HEK293T (cell line): ENCODE results near the gene LDHB.
"Not testable (repeated sequence)": the region's sequence is repeated elsewhere in the genome, so short reads cannot be mapped to it uniquely, and the experiment has no call there.

Source experiments
- CTCF ChIA-PET: fragments of 350-600 bp; formaldehyde crosslinking; extraction: SDS; loops from one replicate; lab custom pipeline; 2021; ENCODE audit warnings: antibody characterized with exemption, inconsistent platforms; lab: Yijun Ruan, JAX
- POLR2A ChIA-PET: fragments of 350-600 bp; formaldehyde crosslinking; extraction: SDS; loops from one replicate; lab custom pipeline; 2020; ENCODE audit warnings: antibody characterized with exemption, inconsistent platforms; lab: Yijun Ruan, JAX
- DNase-seq: peaks from one replicate; pipeline ENCODE4 v3.0.0; 2012; ENCODE audit warnings: mixed read lengths; ENCODE audit errors: extremely low spot score
- ARNT ChIP-seq: fragments of 450-650 bp; IDR thresholded peaks from 2 replicates; pipeline ENCODE4 v1.6.1; 2017; ENCODE audit warnings: mild to moderate bottlenecking
- BHLHE40 ChIP-seq: fragments of 450-650 bp; IDR thresholded peaks from 2 replicates; pipeline ENCODE4 v1.6.1; 2016; ENCODE audit warnings: mild to moderate bottlenecking, moderate library complexity, borderline replicate concordance
- CTBP1 ChIP-seq: fragments of 450-650 bp; IDR thresholded peaks from 2 replicates; pipeline ENCODE4 v1.6.1; 2016; ENCODE audit warnings: borderline replicate concordance
- ELF4 ChIP-seq: fragments of 450-650 bp; IDR thresholded peaks from 2 replicates; pipeline ENCODE4 v1.6.1; 2017; ENCODE audit warnings: antibody characterized with exemption
- FOXA1 ChIP-seq: fragments of 450-650 bp; IDR thresholded peaks from 2 replicates; pipeline ENCODE4 v1.6.1; 2016; ENCODE audit warnings: mild to moderate bottlenecking
- FOXK2 ChIP-seq: fragments of 450-650 bp; IDR thresholded peaks from 2 replicates; pipeline ENCODE4 v1.6.1; 2016; ENCODE audit warnings: mild to moderate bottlenecking
- FOXM1 ChIP-seq: fragments of 450-650 bp; IDR thresholded peaks from 2 replicates; pipeline ENCODE4 v1.6.1; 2017; ENCODE audit warnings: mild to moderate bottlenecking, borderline replicate concordance
- HDGF ChIP-seq: fragments of 450-650 bp; IDR thresholded peaks from 2 replicates; pipeline ENCODE4 v1.6.1; 2017; ENCODE audit warnings: antibody characterized with exemption, borderline replicate concordance
- L3MBTL2 ChIP-seq: fragments of 450-650 bp; conservative IDR thresholded peaks from 2 replicates; pipeline ENCODE4 v1.6.1; 2016; ENCODE audit warnings: mild to moderate bottlenecking
- LEF1 ChIP-seq: fragments of 450-650 bp; IDR thresholded peaks from 2 replicates; pipeline ENCODE4 v1.6.1; 2017; ENCODE audit warnings: mild to moderate bottlenecking, borderline replicate concordance
- NFRKB ChIP-seq: fragments of 450-650 bp; IDR thresholded peaks from 2 replicates; pipeline ENCODE4 v1.6.1; 2016; ENCODE audit warnings: mild to moderate bottlenecking, moderate library complexity
- SP1 ChIP-seq: fragments of 450-650 bp; IDR thresholded peaks from 2 replicates; pipeline ENCODE4 v1.6.1; 2017
- SUZ12 ChIP-seq: fragments of 450-650 bp; IDR thresholded peaks from 2 replicates; pipeline ENCODE4 v1.6.1; 2016; ENCODE audit warnings: mild to moderate bottlenecking
- TARDBP ChIP-seq: fragments of 450-650 bp; IDR thresholded peaks from 2 replicates; pipeline ENCODE4 v1.6.1; 2016
- ZNF384 ChIP-seq: fragments of 450-650 bp; IDR thresholded peaks from 2 replicates; pipeline ENCODE4 v1.6.1; 2016
- TF ChIP-seq, protein P1 (sequence below): fragments of 450-650 bp; IDR thresholded peaks from 2 replicates; pipeline ENCODE4 v1.6.1; 2016

LDHB gene

DNA sequence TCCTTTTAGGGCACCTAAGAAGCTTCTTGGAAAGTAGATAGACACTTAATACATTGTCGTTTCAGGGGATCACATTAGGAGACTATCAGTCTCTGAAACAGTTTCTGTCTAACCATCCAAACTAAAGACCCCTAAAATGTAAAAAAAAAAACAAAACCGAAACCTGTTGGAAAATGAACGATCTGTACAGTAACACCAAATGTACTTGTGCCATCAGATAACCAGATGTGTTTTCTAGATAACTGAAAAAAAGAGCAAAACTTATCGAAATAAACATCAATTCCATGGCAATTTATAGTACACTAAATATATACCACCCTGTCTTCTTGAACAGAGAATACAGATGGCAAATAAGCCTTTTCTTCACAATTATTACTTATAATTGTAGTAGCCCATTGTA is 2.1 kb downstream of the LDHB start:
- ChIA-PET CTCF (no interaction called here), POLR2A (no interaction called here)
- DNase-seq, result no peak
- TF ChIP-seq L3MBTL2, result no peak
- TF ChIP-seq LEF1, result no peak
- no peak for TF ChIP-seq SP1
- TF ChIP-seq BHLHE40, result no peak
- no peak for TF ChIP-seq FOXM1
- no peak for TF ChIP-seq CTBP1
- no peak for TF ChIP-seq NFRKB
- TF ChIP-seq, protein P1, sequence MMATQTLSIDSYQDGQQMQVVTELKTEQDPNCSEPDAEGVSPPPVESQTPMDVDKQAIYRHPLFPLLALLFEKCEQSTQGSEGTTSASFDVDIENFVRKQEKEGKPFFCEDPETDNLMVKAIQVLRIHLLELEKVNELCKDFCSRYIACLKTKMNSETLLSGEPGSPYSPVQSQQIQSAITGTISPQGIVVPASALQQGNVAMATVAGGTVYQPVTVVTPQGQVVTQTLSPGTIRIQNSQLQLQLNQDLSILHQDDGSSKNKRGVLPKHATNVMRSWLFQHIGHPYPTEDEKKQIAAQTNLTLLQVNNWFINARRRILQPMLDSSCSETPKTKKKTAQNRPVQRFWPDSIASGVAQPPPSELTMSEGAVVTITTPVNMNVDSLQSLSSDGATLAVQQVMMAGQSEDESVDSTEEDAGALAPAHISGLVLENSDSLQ, result no peak

DNA sequence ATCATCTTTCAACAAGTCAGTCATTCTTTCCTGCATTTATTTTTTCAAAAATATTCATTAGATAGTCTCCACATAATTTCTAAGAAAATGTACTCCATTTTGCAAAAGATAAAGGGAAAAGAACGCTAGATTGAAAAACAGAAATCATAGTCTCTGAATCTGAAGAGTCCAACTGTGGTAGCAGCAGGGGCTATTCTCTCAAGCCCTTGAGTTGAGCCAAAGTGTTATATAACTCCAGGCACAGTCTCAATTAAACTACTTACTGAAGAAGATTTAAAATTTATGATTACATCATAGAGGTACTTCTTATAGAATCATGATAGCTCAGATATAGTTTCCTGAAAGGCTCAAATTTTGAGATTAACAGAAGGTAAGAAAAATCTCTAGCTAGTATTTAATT is 5.8 kb downstream of the LDHB start:
- DNase-seq, result no peak
- CTCF ChIA-PET, result interaction anchor here (1.6 kb wide), 1 partner anchor 29 kb away, joined by 3 read pairs; no protein-coding TSS in a partner anchor
- TF ChIP-seq LEF1, result no peak
- TF ChIP-seq, protein P1, result no peak
- no peak for TF ChIP-seq BHLHE40
- no peak for TF ChIP-seq FOXK2
- TF ChIP-seq HDGF, result no peak
- TF ChIP-seq ZNF384, result no peak
- no peak for TF ChIP-seq ARNT
- no peak for TF ChIP-seq ELF4
- TF ChIP-seq SUZ12, result no peak
- no peak for TF ChIP-seq SP1
- no peak for TF ChIP-seq NFRKB
- no peak for TF ChIP-seq L3MBTL2
- no peak for TF ChIP-seq CTBP1
- no peak for TF ChIP-seq TARDBP
- TF ChIP-seq FOXA1, result no peak
- no peak for TF ChIP-seq FOXM1
- POLR2A ChIA-PET, result interaction anchor here (0.6 to 1.1 kb wide), 2 partner anchors 17 to 214 kb away, joined by 3 to 4 read pairs; no protein-coding TSS in a partner anchor

DNA sequence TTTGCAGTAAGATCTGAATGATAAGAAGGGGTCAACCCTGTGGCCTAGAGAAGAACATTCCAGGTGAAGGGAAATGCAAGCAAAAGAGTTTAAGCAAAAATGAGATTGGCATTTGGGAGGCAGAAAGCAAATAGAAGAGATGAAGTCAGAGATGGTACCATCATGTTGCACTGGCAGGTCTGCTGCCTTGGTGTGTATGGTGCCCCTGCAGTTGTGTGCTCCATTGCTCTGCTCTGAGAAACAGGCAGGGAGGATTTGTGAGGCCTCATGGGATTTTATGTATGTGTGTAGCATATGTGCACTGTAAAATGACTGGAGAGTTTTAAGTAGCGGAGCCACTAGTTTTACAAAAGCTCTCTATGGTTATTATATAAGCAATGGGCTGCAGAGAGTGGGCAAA is 6.6 kb downstream of the LDHB start:
- DNase-seq, result no peak
- TF ChIP-seq SP1 (no peak), ZNF384 (no peak), SUZ12 (no peak), ARNT (no peak), LEF1 (no peak), FOXA1 (no peak)
- CTCF ChIA-PET, result interaction anchor here (1.6 kb wide), 1 partner anchor 29 kb away, joined by 3 read pairs; no protein-coding TSS in a partner anchor
- POLR2A ChIA-PET, result no interaction called here

DNA sequence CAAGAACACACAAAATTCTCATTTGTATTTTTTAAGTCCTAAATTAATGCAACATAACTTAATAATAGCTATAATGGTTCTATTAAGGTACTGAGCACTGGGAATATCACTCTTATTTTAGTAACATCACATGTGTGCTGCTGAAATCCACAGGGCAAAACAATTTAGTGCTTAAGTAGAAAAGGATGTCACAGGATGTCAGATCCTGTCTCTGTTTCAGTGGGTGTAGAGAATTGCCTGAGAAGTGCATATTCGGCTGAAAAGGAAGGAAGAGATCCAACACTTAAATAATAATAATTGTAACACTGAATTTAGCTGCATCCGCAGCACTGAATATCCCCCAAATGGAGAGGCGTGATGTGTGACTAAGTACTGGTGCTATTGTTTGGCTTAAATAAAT is 8.6 kb downstream of the LDHB start:
- CTCF ChIA-PET, result interaction anchor here (0.7 kb wide), 1 partner anchor 387 kb away, joined by 3 read pairs; no protein-coding TSS in a partner anchor

DNA sequence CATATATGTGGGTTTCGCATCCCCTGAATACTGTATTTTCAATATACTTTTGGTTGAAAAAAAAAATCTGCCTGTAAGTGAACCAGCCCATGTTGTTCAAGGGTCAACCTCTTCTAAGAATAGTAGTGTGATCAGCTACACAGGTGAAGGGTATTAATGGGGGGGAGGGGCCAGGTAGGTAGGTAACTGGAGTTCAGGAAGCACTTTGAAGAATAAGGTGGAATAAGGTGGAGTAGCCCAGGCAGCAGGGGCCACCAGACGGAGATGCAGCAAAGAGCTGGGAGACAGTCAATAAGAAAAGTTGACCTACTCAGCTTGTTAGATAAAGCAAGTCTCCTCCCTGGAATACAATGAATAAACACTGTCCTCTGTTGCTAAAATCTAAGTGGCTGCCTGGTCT is 9.3 kb downstream of the LDHB start:
- DNase-seq, result no peak
- ChIA-PET CTCF (no interaction called here), POLR2A (interaction anchor here (0.6 to 2.4 kb wide), 2 partner anchors 9 to 154 kb away, joined by 3 to 13 read pairs; partner anchors contain the start of gene LDHB)
- TF ChIP-seq BHLHE40, result no peak
- no peak for TF ChIP-seq CTBP1
- TF ChIP-seq LEF1, result no peak
- no peak for TF ChIP-seq TARDBP
- no peak for TF ChIP-seq L3MBTL2
- no peak for TF ChIP-seq FOXA1
- no peak for TF ChIP-seq ZNF384
- TF ChIP-seq FOXM1, result no peak
- TF ChIP-seq SUZ12, result no peak
- TF ChIP-seq ARNT, result no peak
- TF ChIP-seq ELF4, result no peak
- TF ChIP-seq FOXK2, result no peak
- TF ChIP-seq SP1, result no peak
- no peak for TF ChIP-seq HDGF
- TF ChIP-seq, protein P1, result no peak
- no peak for TF ChIP-seq NFRKB

More for the DNA sequence above, 8.6 kb downstream of the LDHB start:
- POLR2A ChIA-PET, result interaction anchor here (1.4 kb wide), 1 partner anchor 9 kb away, joined by 6 read pairs; the partner anchor contains the start of gene LDHB
- DNase-seq, result no peak
- TF ChIP-seq FOXM1 (no peak), LEF1 (no peak), NFRKB (no peak), ZNF384 (no peak), FOXA1 (no peak), FOXK2 (no peak), ARNT (no peak), CTBP1 (no peak), BHLHE40 (no peak), HDGF (no peak)

DNA sequence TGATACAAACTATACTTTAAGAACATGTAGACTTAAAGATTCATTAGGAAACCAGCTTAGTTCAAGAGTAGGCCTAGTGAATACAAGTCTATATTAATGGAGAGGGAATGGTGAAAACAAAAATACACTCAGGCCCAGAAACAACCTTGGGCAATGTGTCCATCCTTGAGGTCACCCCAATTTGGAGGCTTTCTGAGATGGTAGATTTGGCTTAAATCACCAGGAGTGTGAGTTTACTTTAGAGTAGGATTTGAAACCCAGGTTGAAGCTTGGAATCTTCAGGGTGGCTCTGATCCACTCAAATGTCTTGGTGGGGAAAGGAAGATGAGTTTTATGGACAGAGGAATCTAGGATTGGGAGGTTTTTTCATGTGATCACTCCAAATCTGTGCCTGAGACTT is 10.5 kb downstream of the LDHB start:
- no peak for DNase-seq
- TF ChIP-seq BHLHE40 (no peak), FOXA1 (no peak), NFRKB (no peak), FOXK2 (no peak), SP1 (no peak), ZNF384 (no peak), ELF4 (no peak), TARDBP (no peak), LEF1 (no peak), L3MBTL2 (no peak), ARNT (no peak), CTBP1 (no peak)
- TF ChIP-seq, protein P1, result no peak
- CTCF ChIA-PET, result interaction anchor here (0.5 kb wide), 1 partner anchor 43 kb away, joined by 3 read pairs; the partner anchor contains the start of gene GYS2
- POLR2A ChIA-PET, result interaction anchor here (2.4 kb wide), 1 partner anchor 10 kb away, joined by 13 read pairs; the partner anchor contains the start of gene LDHB

DNA sequence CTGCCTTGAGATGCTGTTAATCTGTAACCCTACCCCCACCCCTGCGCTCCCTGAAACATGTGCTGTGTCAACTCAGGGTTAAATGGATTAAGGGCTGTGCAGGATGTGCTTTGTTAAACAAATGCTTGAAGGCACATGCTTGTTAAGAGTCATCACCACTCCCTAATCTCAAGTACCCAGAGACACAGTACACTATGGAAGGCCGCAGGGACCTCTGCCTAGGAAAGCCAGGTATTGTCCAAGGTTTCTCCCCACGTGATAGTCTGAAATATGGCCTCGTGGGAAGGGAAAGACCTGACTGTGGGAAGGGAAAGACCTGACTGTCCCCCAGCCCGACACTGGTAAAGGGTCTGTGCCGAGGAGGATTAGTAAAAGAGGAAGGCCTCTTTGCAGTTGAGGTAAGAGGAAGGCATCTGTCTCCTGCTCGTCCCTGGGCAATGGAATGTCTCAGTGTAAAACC is 12.6 kb downstream of the LDHB start:
- DNase-seq, CTCF ChIA-PET: not testable (repeated sequence)
- POLR2A ChIA-PET, result interaction anchor here (3.1 kb wide), 1 partner anchor 12 kb away, joined by 17 read pairs; the partner anchor contains the start of gene LDHB
